AG09319 (cell line): ENCODE data around the gene PSME3IP1.

ENCODE experiments used
- DNase-seq: peaks from one replicate; pipeline ENCODE4 v3.0.0-alpha.2; 2010; ENCODE audit warnings: low read depth; ENCODE audit errors: extremely low read depth
- TF ChIP-seq, protein P1 (sequence below): IDR thresholded peaks from 2 replicates; pipeline ENCODE4 v1.5.1; 2011; ENCODE audit warnings: low read depth, mild to moderate bottlenecking, inconsistent platforms, low read length, moderate library complexity

The PSME3IP1 gene

DNA sequence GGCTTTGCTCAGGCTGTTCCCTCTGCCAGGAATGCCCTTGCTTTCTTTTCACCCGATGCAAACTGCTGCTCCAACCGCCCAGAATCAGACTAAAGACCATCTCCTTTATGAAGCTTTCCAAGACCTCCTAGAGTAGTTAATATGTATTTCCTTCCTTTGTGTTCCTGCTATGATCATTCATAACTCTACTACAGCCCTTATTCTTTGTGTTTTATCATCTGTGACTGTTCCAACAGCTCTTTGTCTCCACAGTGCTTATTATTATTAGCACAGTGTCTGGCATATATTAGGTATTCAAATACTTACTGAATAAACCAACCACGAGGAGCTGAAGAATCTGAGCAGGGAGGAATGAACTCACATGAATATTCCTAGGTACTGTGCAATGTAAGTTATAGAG is 7.6 kb downstream of the PSME3IP1 start:
- TF ChIP-seq, protein P1, sequence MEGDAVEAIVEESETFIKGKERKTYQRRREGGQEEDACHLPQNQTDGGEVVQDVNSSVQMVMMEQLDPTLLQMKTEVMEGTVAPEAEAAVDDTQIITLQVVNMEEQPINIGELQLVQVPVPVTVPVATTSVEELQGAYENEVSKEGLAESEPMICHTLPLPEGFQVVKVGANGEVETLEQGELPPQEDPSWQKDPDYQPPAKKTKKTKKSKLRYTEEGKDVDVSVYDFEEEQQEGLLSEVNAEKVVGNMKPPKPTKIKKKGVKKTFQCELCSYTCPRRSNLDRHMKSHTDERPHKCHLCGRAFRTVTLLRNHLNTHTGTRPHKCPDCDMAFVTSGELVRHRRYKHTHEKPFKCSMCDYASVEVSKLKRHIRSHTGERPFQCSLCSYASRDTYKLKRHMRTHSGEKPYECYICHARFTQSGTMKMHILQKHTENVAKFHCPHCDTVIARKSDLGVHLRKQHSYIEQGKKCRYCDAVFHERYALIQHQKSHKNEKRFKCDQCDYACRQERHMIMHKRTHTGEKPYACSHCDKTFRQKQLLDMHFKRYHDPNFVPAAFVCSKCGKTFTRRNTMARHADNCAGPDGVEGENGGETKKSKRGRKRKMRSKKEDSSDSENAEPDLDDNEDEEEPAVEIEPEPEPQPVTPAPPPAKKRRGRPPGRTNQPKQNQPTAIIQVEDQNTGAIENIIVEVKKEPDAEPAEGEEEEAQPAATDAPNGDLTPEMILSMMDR, result no peak
- DNase-seq, result no peak

DNA sequence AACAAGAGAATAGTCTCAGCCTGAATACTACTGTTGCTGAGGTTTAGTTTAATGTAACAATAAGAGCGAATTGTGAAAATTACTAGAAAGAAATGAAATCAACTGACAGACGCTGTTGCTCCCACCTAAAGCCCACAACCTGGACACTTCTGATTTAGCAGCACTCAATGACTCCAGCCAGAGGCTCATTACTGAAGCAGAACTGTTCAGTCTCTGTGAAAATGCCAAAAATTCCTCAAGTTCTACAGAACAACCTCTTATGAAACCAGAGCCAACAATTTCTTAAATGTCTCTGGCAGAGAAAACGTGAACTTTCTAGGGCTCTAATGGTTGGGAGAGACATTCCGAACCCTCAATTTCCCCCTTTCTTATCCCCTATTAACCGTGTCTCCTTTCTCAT is 9.9 kb downstream of the PSME3IP1 start:
- no peak for DNase-seq
- TF ChIP-seq, protein P1, result no peak

DNA sequence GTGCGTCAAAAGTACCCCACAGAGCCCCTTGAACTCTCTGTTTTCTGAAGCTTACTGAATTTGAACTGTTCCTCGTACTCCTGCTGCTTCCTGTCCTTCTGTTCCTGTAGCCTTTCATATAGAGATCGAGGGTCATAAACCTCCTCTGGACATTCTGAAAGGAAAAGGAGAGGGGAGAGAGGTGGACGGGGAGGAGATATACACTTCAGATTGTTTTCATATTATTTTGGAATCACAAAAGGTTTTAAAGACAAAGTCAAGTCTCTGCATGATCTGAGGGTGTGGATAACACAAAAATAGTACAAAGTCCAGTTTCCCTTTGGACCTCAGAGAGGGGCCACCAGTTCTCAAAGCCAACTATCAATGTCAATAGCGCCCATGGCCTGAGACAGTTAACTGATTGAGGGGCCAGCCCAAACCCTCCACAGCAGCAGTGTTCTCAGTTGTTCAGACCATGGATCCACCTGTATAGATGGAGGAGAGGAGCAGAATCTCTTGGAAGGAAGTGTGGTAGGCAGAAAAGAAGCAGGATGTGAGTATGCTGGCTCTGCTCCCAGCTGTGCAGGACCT is 13.0 kb downstream of the PSME3IP1 start:
- DNase-seq, result no peak
- TF ChIP-seq, protein P1, result no peak

DNA sequence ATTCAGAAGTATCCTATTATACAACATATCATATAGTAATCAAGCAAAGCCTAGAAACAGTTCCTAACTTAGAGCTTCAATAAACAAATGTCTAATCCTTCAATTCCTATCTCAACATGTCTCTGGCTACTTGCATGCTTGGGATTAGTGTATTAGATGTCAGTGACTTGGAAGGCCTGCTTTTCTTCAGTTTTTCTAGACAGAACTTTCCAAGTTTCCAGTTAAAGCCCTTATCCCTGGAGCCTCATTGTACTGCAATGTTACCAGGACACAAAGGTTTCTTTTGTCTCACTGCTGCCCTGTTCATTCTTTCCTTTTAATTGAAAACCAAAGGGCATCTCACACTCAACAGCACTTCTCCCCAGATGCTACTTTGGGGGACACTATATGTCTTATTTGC is 16.5 kb downstream of the PSME3IP1 start:
- no peak for DNase-seq
- TF ChIP-seq, protein P1, result no peak

DNA sequence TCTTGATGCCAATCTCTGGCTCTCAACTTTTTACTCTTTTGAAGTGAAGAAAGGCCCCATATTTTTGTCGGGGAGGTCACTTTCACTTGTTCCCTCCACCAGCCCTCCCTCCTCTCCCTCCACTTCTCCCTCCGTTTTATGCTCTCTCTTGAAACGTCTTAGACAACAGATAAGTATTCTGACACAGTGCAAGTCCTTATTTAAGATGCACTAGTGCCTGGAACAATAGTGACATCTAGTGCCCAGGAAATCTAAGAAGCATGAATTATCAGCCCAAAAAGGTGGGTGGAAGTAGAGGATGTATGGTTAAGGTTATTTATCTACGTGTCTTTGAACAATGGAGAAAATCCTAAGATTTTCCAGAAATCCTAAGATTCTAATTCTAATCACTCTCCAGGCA is 17.9 kb downstream of the PSME3IP1 start:
- peak; percentile 48 for DNase-seq
- TF ChIP-seq, protein P1, result peak; percentile 69

DNA sequence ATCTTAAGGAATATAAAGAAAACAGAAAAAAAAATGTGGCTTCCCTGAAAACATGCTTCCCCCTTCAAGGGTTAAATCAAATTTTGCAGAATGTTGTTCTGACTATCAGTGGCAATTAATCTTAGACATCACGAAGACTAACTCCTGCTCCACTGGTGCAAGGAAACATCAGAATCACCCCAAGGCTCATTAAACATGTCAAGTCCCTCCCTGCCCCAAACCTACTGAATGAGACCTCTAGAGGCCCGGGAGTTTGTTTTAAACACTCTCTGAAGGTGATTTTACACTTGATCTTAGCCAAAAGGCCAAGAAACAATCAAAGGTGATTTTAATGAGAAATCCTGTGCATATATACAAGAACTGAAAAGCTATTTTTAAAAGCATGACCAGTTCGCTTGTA is 18.3 kb downstream of the PSME3IP1 start:
- no peak for DNase-seq
- TF ChIP-seq, protein P1, result no peak

DNA sequence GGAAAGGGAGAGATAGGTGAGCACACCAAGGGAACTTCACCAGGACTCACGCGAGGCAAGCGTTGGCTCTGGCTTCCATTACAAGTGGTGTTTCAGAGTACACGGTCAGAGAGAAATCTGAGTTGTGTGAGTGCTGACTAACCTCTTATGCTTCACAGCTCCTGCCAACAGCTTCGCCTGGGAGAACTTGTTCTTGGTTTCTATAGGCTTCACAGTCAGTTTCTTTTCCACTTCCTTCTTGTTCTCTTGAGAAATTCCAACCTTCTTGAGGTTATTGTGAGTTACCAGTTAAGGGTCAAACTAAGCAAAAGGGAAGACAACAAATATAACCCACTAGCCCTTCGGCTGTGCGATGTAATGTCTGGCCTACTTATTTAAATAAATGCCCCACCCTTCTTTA is 18.9 kb downstream of the PSME3IP1 start:
- DNase-seq, result no peak

More for the DNA sequence above, 18.9 kb downstream of the PSME3IP1 start:
- TF ChIP-seq, protein P1, result no peak
